Fibroblast of mammary gland (primary cell): Measurements from ENCODE around the gene SLC25A21.

ENCODE experiments used
- DNase-seq: peaks from one replicate; pipeline ENCODE4 v3.0.0-alpha.2; 2010; ENCODE audit warnings: low read depth
- H3K4me3 ChIP-seq: 2 replicates; pipeline ENCODE4 v1.5.1; 2011; ENCODE audit warnings: low read depth, mild to moderate bottlenecking, low read length, moderate library complexity; ENCODE audit not compliant: control insufficient read depth
- TF ChIP-seq, protein P1 (sequence below): conservative IDR thresholded peaks from 2 replicates; pipeline ENCODE4 v1.5.1; 2011; ENCODE audit warnings: low read depth, low read length, inconsistent platforms; ENCODE audit not compliant: control insufficient read depth, insufficient read depth

Gene SLC25A21

DNA sequence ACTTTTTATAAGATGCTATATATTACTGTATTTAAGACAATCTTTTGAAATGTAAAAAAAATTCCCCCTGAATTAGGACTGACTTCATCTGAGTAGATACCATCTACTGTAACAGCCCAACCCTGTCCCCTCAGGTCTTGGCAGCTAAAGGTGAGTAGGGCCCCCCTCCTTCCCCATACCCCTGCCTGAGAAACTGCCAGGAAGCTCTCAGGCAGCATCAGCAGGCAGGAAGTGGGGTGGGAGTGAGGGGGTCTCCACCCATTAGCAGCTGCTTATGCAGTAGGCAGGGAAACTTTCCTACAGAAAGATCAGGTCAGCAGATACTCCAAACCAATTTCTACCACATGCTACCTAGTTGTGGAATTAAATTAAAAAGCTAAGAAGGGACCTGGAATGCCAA, 448.2 kb downstream of the SLC25A21 start:
- DNase-seq = no peak
- no peak overlapping the region for H3K4me3 ChIP-seq
- TF ChIP-seq, protein P1, sequence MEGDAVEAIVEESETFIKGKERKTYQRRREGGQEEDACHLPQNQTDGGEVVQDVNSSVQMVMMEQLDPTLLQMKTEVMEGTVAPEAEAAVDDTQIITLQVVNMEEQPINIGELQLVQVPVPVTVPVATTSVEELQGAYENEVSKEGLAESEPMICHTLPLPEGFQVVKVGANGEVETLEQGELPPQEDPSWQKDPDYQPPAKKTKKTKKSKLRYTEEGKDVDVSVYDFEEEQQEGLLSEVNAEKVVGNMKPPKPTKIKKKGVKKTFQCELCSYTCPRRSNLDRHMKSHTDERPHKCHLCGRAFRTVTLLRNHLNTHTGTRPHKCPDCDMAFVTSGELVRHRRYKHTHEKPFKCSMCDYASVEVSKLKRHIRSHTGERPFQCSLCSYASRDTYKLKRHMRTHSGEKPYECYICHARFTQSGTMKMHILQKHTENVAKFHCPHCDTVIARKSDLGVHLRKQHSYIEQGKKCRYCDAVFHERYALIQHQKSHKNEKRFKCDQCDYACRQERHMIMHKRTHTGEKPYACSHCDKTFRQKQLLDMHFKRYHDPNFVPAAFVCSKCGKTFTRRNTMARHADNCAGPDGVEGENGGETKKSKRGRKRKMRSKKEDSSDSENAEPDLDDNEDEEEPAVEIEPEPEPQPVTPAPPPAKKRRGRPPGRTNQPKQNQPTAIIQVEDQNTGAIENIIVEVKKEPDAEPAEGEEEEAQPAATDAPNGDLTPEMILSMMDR = no peak

GRCh38 chr14:36723530-36723929, 448.9 kb downstream of the SLC25A21 start:
- TF ChIP-seq, protein P1 = no peak
- DNase-seq = no peak
- H3K4me3 ChIP-seq = no peak overlapping the region

GRCh38 chr14:36721877-36722276, 450.5 kb downstream of the SLC25A21 start:
- no peak overlapping the region for H3K4me3 ChIP-seq
- no peak for DNase-seq
- TF ChIP-seq, protein P1 = no peak

DNA sequence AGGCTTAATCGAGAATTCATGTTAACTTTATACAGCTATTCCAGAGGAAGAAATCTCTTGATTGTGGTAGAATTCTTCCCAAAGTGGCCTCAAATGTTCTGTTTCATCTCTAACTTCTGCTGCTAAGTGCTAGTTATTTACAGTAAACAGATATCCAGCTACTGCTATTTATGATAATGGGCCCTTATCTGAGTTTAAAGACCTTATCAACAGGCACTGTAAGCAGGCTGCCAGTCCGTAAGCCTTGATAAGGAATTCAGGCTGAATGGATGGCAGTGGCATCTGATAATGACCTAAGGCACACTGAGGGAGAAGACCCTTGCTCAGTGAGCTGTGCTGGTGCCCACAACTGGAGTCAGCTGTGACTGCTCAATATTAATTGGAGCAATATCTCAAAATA, 451.7 kb downstream of the SLC25A21 start:
- no peak for DNase-seq
- H3K4me3 ChIP-seq = no peak overlapping the region
- TF ChIP-seq, protein P1 = no peak

DNA sequence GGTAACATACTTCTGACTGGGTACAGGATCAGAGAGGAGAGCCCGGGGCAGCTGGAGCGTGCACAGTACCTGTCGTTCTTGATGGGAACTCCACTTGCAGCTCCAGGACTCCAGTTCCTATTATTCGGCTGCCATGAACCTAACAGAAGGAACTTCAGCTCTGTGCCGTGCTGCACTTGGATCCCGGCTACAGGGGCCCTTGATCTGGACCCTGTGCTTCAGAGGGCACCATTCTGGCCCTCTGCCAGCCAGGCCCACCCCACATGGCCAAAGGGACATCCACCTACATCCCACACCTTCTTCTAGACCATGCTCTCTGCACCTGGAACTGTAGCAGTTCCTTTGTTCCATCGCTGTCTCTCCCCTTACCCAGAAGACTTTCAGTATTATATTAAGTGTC, 452.6 kb downstream of the SLC25A21 start:
- H3K4me3 ChIP-seq = no peak overlapping the region
- TF ChIP-seq, protein P1 = no peak
- no peak for DNase-seq

DNA sequence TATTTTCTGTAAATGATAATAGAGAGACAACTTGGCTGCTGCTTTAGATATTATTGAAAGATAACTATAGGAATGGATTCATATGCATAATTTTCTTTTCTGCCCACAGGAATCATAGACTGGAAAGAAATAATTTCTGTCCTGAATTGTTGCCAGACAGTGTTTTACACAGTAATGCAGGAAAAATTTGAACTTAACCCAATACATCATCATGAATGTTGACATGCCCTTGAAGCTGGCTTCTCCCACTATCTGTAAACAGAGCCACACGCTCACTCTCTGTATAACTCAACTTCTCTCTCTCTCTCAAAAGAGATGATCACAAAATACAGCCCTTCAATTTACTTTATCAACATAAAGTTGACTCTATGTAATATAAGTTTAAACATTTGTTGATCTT, 454.2 kb downstream of the SLC25A21 start:
- TF ChIP-seq, protein P1 = no peak
- no peak for DNase-seq
- no peak overlapping the region for H3K4me3 ChIP-seq

- no peak for DNase-seq
- TF ChIP-seq, protein P1 = no peak
Measured at GRCh38 chr14:36717363-36717762, 455.0 kb downstream of the SLC25A21 start.

More at GRCh38 chr14:36717363-36717762, 455.0 kb downstream of the SLC25A21 start:
- no peak overlapping the region for H3K4me3 ChIP-seq
